Epithelial cell of esophagus (primary cell): ENCODE measurements around the gene C3orf62.

Source experiments
- DNase-seq: peaks from one replicate; pipeline ENCODE4 v3.0.0; 2010; ENCODE audit warnings: low read depth
- H3K4me3 ChIP-seq: 2 replicates; pipeline ENCODE4 v1.5.1; 2011; ENCODE audit warnings: mild to moderate bottlenecking, low read length, control low read depth
- TF ChIP-seq, protein P1 (sequence below): IDR thresholded peaks from 2 replicates; pipeline ENCODE4 v1.5.1; 2011; ENCODE audit warnings: low read depth, mild to moderate bottlenecking, low read length, control low read depth, inconsistent platforms; ENCODE audit not compliant: insufficient read depth; ENCODE audit errors: missing control alignments

Gene C3orf62

DNA sequence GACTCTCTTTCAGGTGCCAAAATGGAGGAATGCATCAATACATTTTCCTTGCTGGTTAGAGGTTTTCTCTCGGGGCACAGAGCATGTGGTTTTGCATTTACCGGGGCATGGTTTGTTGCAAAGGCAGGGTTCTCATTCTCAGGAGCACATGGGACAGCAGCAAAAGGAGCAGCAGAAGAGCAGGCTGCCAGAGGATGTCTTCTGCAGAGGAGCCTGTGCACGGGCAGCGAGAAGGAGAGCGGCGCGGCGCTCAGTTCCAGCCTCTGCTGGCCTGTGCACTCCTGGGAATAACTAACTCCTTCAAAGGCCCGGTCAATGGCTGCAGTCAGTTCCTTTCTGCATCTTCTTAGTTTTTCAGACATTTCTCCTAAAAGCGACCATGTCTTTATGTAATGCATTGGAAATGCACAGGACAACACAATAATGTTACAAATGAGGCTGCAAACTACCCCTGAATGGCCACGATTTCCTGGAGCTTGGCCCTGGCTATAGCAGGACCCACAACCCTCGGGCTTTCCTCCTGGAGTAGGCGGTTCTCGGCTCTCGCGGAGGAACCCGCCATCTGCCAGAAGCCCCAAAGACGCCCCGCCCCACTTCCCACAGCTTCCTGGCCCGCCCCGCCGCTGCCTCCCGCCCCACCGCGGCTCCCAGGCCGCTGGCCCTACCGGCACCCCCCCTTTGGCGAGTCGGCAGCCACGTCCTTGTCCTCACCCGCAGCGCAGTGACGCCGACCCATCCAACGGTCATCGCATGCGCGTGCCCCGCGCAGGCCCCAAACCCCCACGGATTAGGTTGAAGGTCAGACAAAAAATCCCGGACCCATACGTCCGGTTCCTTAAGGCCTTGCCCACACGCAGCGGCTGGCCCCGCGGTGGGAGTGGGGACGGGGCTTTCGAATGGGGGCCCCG lies at the start of gene C3orf62:
C3orf62 (minus strand) TSS at position 758 of the 908 bp plus-strand sequence; CDS start at position 398, 360 bp downstream.
- TF ChIP-seq, protein P1, sequence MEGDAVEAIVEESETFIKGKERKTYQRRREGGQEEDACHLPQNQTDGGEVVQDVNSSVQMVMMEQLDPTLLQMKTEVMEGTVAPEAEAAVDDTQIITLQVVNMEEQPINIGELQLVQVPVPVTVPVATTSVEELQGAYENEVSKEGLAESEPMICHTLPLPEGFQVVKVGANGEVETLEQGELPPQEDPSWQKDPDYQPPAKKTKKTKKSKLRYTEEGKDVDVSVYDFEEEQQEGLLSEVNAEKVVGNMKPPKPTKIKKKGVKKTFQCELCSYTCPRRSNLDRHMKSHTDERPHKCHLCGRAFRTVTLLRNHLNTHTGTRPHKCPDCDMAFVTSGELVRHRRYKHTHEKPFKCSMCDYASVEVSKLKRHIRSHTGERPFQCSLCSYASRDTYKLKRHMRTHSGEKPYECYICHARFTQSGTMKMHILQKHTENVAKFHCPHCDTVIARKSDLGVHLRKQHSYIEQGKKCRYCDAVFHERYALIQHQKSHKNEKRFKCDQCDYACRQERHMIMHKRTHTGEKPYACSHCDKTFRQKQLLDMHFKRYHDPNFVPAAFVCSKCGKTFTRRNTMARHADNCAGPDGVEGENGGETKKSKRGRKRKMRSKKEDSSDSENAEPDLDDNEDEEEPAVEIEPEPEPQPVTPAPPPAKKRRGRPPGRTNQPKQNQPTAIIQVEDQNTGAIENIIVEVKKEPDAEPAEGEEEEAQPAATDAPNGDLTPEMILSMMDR = no peak
- peak; percentile 75 for DNase-seq
- peak within 1 kb of the TSS; percentile 46 for H3K4me3 ChIP-seq

DNA sequence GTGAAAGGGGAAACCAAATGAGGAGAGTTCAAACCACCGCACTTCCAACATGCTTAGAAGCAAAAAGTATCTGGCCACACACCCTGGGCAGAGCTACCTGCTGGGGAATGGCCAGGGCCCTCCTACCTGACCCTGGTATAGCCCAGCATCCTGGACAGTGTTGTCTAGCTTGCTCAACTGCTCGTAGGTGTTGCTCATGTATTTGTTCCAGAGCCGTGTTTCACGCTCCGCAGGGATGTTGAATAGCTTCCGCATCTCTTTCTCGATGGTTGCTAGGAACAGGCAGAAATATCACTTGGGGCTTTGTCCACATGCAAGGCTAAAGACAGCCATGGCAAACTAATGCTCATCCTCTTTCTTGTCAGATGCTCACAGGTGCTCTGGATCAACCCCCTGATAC lies 47.7 kb upstream of the C3orf62 start:
- no peak overlapping the region for H3K4me3 ChIP-seq
- no peak for DNase-seq
- TF ChIP-seq, protein P1 = no peak

DNA sequence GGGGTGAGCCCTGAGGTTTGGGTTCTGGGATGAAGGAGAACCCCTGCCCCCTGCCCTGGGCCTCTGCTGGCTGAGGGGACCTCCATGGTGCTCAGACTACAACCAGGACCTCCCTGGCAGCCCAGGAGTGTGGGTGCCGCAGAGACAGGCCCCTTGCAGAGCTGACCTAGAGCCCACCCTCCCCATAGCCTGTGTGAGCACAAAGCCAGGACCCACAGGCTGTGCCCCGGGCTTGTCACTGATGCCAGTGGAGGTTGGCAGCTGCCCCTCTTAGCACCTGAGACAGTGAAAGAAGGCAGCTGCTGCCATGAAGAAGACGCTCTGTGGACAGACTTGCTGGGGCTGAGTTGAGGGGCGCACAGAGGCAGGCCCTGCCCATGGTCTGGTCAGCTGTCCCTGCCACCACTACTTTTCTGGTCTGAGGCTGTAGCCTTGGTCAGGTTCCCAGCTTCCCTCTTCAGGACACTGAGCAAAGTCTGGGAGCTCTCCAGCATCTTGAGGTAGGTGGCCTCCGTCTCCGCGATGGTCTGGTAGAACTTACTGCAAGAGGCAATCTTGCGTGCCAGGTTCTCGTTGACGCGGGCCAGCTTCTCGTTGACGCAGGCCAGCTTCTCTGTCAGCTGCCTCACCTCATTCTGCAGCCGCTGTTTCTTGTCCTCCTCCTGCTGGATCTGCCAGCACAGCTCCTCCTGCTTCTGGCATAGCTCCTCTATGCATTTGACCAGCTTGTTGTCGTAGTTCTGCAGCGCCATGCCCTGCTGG lies 39.8 kb upstream of the C3orf62 start:
- DNase-seq = no peak
- H3K4me3 ChIP-seq = no peak overlapping the region
- TF ChIP-seq, protein P1 = no peak

DNA sequence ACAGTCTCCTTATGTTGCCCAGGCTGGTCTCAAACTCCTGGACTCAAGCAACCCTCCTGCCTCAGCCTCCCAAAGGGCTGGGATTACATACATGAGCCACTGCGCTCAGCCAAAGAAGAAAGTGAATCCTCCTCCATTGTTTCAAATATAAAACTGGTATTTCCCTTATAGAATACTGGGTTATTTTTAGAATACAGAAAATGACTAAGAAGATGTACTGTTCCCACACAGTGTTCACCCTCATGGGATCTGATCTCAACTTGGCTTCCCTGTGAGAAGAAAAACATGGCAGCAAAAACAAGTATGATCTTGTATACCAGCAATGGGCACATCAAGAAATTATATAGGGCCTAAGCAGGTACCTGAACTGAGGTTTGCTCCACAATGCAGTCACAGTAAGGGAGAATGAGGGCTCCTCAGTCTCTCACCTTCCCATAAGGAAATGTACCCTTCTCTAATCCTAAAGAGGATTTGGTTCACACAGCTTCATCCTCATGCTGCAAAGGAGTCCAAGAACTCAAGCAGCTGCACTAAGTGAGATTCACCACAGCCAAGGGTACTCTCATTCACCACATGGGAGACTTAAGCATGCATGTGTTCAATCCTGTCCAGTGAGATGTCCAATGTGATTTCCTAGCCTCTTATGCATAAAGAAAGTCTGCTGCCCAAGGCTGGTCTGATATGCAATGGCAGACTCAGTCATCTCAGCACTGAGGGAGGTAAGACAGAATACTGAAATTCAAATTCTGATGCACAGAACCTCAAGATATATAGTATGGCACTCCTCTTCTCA lies 37.1 kb upstream of the C3orf62 start:
- no peak overlapping the region for H3K4me3 ChIP-seq
- TF ChIP-seq, protein P1 = no peak
- DNase-seq = peak; percentile 63

DNA sequence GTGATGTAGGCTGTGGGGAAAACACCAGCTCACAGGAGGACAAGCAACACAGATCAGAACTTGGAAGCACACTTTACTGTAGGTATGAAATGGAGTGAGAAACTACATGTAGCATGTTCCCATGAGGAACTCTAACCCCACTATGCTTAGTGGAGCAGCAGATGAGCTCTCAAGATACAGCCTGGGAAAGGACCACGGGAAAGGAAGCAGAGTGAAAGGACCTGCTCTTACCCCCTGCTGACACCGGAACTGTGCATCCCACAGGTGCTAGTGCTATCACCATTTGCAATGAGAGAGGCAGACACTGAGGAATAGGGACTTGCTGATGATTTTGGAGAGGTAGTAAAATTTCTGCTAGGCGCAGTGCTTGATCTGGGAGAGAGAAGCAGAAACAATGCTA lies 34.3 kb upstream of the C3orf62 start:
- DNase-seq = no peak
- H3K4me3 ChIP-seq = no peak overlapping the region
- TF ChIP-seq, protein P1 = no peak

DNA sequence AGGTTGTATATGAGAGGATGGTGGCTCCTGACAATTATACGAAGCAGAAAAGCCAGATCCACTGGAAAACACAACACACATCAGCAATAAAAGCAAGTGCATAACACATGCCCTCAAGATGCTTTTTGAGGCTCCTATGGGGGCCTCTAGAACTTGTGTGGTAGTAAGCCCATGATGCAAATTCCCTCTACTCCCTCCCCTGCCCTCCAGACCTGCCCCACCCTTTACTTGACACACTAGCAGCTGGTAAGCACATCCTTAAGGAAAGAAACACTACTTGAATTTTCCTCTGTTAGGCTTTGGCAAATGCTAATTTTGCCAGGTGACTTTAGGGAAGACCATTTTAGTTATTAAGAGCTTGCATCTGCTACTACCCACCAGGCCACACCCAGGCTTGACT lies 33.6 kb upstream of the C3orf62 start:
- TF ChIP-seq, protein P1 = no peak
- no peak for DNase-seq
- no peak overlapping the region for H3K4me3 ChIP-seq
